IMR-90 (cell line): ENCODE measurements around the gene RALGPS1. TPM values are rescaled to one million over a fixed set of nuclear protein-coding genes. Genes with fewer than 3 reads are reported as not detected.

Experiments used
- ATAC-seq: fragments of 200-7000 bp; cut with Tn5 transposase; 2 replicates; pipeline ENCODE4 v1.9.1; 2020; ENCODE audit warnings: low read depth, mild to moderate bottlenecking, moderate library complexity
- BruUV-seq: library from RNA; stranded (reverse); fragments of 400-500 nt; replicated peaks from 2 replicates; lab custom pipeline; 2021; lab: Mats Ljungman, UMichigan
- CTCF ChIA-PET: fragments of 300-600 bp; formaldehyde crosslinking; extraction: SDS; loops from one replicate; lab custom pipeline; 2021; ENCODE audit warnings: antibody characterized with exemption; lab: Yijun Ruan, JAX
- POLR2A ChIA-PET: fragments of 300-600 bp; sonication (Branson Sonifier 250); formaldehyde crosslinking; loops from one replicate; lab custom pipeline; 2022; ENCODE audit warnings: antibody characterized with exemption; ENCODE audit not compliant: unreplicated experiment; lab: Charles Lee
- DNase-seq: peaks from one replicate; pipeline ENCODE4 v3.0.0; 2013
- H2AFZ ChIP-seq: replicated peaks from 2 replicates; pipeline ENCODE3; 2013; ENCODE audit warnings: low read length, mild to moderate bottlenecking; ENCODE audit not compliant: poor library complexity
- H2AK5ac ChIP-seq: 2 replicates; pipeline ENCODE4 v1.6.1; 2013; ENCODE audit warnings: low read depth, low read length, inconsistent platforms
- H2AK9ac ChIP-seq: replicated peaks from 2 replicates; pipeline ENCODE3; 2013; ENCODE audit warnings: mild to moderate bottlenecking, low read depth, low read length, moderate library complexity; ENCODE audit not compliant: poor library complexity
- H2BK120ac ChIP-seq: 2 replicates; pipeline ENCODE4 v1.6.1; 2013; ENCODE audit warnings: low read depth, low read length, inconsistent platforms
- H2BK15ac ChIP-seq: 3 replicates; pipeline ENCODE4 v1.6.1; 2013; ENCODE audit warnings: low read depth, low read length, inconsistent platforms
- H2BK20ac ChIP-seq: 2 replicates; pipeline ENCODE4 v1.6.1; 2013; ENCODE audit warnings: low read depth, mild to moderate bottlenecking, inconsistent platforms, low read length, moderate library complexity
- H2BK5ac ChIP-seq: 2 replicates; pipeline ENCODE4 v1.6.1; 2013; ENCODE audit warnings: mild to moderate bottlenecking, low read depth, low read length, inconsistent platforms; ENCODE audit not compliant: poor library complexity, severe bottlenecking
- H3K14ac ChIP-seq: replicated peaks from 2 replicates; pipeline ENCODE4 v1.6.1; 2013; ENCODE audit warnings: low read depth, low read length, inconsistent platforms
- H3K18ac ChIP-seq: 2 replicates; pipeline ENCODE4 v1.6.1; 2013; ENCODE audit warnings: low read depth, low read length, control low read depth
- H3K23ac ChIP-seq: 2 replicates; pipeline ENCODE4 v1.6.1; 2013; ENCODE audit warnings: low read depth, low read length, inconsistent platforms
- H3K27ac ChIP-seq: 2 replicates; pipeline ENCODE4 v1.5.1; 2013; ENCODE audit warnings: mild to moderate bottlenecking, control low read depth, low read length; ENCODE audit not compliant: insufficient read depth
- H3K27me3 ChIP-seq: 2 replicates; pipeline ENCODE4 v1.6.1; 2013; ENCODE audit warnings: low read length; ENCODE audit not compliant: control insufficient read depth, insufficient read depth
- H3K36me3 ChIP-seq: 2 replicates; pipeline ENCODE4 v1.6.1; 2013; ENCODE audit warnings: low read length, mixed read lengths; ENCODE audit not compliant: control insufficient read depth, insufficient read depth
- H3K4ac ChIP-seq: 2 replicates; pipeline ENCODE4 v1.6.1; 2013; ENCODE audit warnings: low read depth, low read length, inconsistent platforms
- H3K4me1 ChIP-seq: 2 replicates; pipeline ENCODE4 v1.6.1; 2013; ENCODE audit warnings: low read length, mixed read lengths; ENCODE audit not compliant: control insufficient read depth, insufficient read depth
- H3K4me2 ChIP-seq: 2 replicates; pipeline ENCODE4 v1.6.1; 2013; ENCODE audit warnings: low read depth, mild to moderate bottlenecking, control low read depth, low read length, moderate library complexity
- H3K4me3 ChIP-seq: 2 replicates; pipeline ENCODE4 v1.5.1; 2013; ENCODE audit warnings: low read depth, mild to moderate bottlenecking, control low read depth, low read length, moderate library complexity; ENCODE audit not compliant: insufficient read depth
- H3K56ac ChIP-seq: 2 replicates; pipeline ENCODE4 v1.6.1; 2013; ENCODE audit warnings: low read length, inconsistent platforms; ENCODE audit not compliant: insufficient read depth; ENCODE audit errors: extremely low read depth
- H3K79me1 ChIP-seq, 2 experiments: 2 replicates each; pipeline ENCODE4 v1.6.1; 2013; ENCODE audit warnings: low read length in 2 of 2, inconsistent platforms in 1 of 2, low read depth in 1 of 2
- H3K9ac ChIP-seq: 2 replicates; pipeline ENCODE4 v1.6.1; 2013; ENCODE audit warnings: low read depth, low read length, control low read depth
- H3K9me1 ChIP-seq: 2 replicates; pipeline ENCODE4 v1.6.1; 2013; ENCODE audit warnings: low read length, inconsistent platforms; ENCODE audit not compliant: insufficient read depth
- H3K9me3 ChIP-seq: 2 replicates; pipeline ENCODE4 v1.6.1; 2013; ENCODE audit warnings: low read length; ENCODE audit not compliant: control insufficient read depth, insufficient read depth
- H4K20me1 ChIP-seq: 2 replicates; pipeline ENCODE4 v1.6.1; 2013; ENCODE audit warnings: low read length, inconsistent platforms; ENCODE audit not compliant: insufficient read depth
- H4K5ac ChIP-seq: 2 replicates; pipeline ENCODE4 v1.6.1; 2013; ENCODE audit warnings: mild to moderate bottlenecking, low read depth, low read length, control low read depth
- H4K8ac ChIP-seq, 2 experiments: 2 replicates each; pipeline ENCODE4 v1.6.1; 2013; ENCODE audit warnings: low read depth in 2 of 2, low read length in 2 of 2, control low read depth in 1 of 2, inconsistent platforms in 1 of 2
- H4K91ac ChIP-seq: 2 replicates; pipeline ENCODE4 v1.6.1; 2013; ENCODE audit warnings: low read depth, low read length, inconsistent platforms; ENCODE audit not compliant: insufficient read depth
- BHLHE40 ChIP-seq: fragments of 150-350 bp; IDR thresholded peaks from 2 replicates; pipeline ENCODE4 v1.6.1; 2016; ENCODE audit warnings: mild to moderate bottlenecking, low read depth, low read length
- CEBPB ChIP-seq: IDR thresholded peaks from 2 replicates; pipeline ENCODE4 v1.6.1; 2012; ENCODE audit warnings: low read depth, low read length, improper control_type of control experiment
- CTCF ChIP-seq: conservative IDR thresholded peaks from 2 replicates; pipeline ENCODE4 v1.5.1; 2012; ENCODE audit warnings: mild to moderate bottlenecking, low read depth, low read length, improper control_type of control experiment
- MXI1 ChIP-seq: IDR thresholded peaks from 2 replicates; pipeline ENCODE4 v1.6.1; 2012; ENCODE audit warnings: low read depth, mild to moderate bottlenecking, low read length, moderate library complexity, borderline replicate concordance
- POLR2A ChIP-seq: IDR thresholded peaks from 2 replicates; pipeline ENCODE4 v1.6.1; 2012; ENCODE audit warnings: mild to moderate bottlenecking, low read depth, low read length
- RAD21 ChIP-seq: IDR thresholded peaks from 2 replicates; pipeline ENCODE4 v1.6.1; 2012; ENCODE audit warnings: low read length, improper control_type of control experiment
- RCOR1 ChIP-seq: IDR thresholded peaks from 2 replicates; pipeline ENCODE4 v1.6.1; 2012; ENCODE audit warnings: mild to moderate bottlenecking, low read length, improper control_type of control experiment; ENCODE audit not compliant: insufficient replicate concordance
- WGBS, 2 experiments: methylation state at CpG; one replicate each; pipeline versions ENCODE4 v1.1.5 to v1.1.7; 2013; ENCODE audit warnings: missing lambda C conversion rate in 2 of 2; ENCODE audit not compliant: insufficient read length in 1 of 2; ENCODE audit errors: extremely low coverage in 2 of 2; 5-methylcytosine and 5-hydroxymethylcytosine counted together
- dilution Hi-C: fragments of 300-500 bp; cut with HindIII; formaldehyde crosslinking; loops from one replicate; pipeline ENCODE4 v1.14.3; 2018; ENCODE audit warnings: low sequenced_read_pairs; ENCODE audit not compliant: unreplicated experiment
- in situ Hi-C: fragments of 300-500 bp; cut with MboI; formaldehyde crosslinking; loops from 3 replicates; pipeline ENCODE4 v1.14.3; 2019; ENCODE audit warnings: low sequenced_read_pairs, inconsistent platforms, mixed read lengths
- intact Hi-C: fragments of 100-400 bp; cut with micrococcal nuclease; formaldehyde crosslinking; loops from 2 replicates; pipeline ENCODE4 v1.10.0; 2022
- polyA plus RNA-seq, 3 experiments: library from polyadenylated mRNA; depleted of rRNA; stranded (reverse); fragments of >200 nt; gene quantifications; 2 replicates each; pipeline ENCODE4 v1.2.3, GENCODE V29; 2012; ENCODE audit warnings: low replicate concordance in 1 of 3
- total RNA-seq: library from RNA; depleted of rRNA; stranded (reverse); fragments of >200 nt; gene quantifications from 2 replicates; pipeline ENCODE4 v1.2.3, GENCODE V29; 2012

The RALGPS1 gene
- total and polyA plus RNA-seq, 2 of the 4 experiments (the other 2 are of a cell fraction): 0.90 to 2.8 TPM

GRCh38 chr9:127201731-127202130 is 287.1 kb downstream of the RALGPS1 start:
- no peaks in the 10 kb centered on the region for H3K36me3 ChIP-seq

More at GRCh38 chr9:127201731-127202130, 287.1 kb downstream of the RALGPS1 start:
- 89% methylated on average over 7 of the region's 11 CpGs; no CpG with 5 or more reads in 1 of the 2 experiments for WGBS, 2 experiments
- no TSS peak for BruUV-seq
- no peaks in the 10 kb centered on the region for H3K9me3 ChIP-seq
- no peak overlapping the region for H4K5ac ChIP-seq
- no peak overlapping the region for H3K23ac ChIP-seq
- peaks cover 3% of the 10 kb centered on the region; the same call in 1 of the 2 replicates for H3K9me1 ChIP-seq
- no peak overlapping the region for H2AK5ac ChIP-seq
- no peak for TF ChIP-seq POLR2A
- TF ChIP-seq BHLHE40: no peak
- TF ChIP-seq RCOR1: no peak
- TF ChIP-seq RAD21: no peak
- TF ChIP-seq CTCF: no peak
- no peak for TF ChIP-seq CEBPB
- TF ChIP-seq MXI1: no peak
- no peaks in the 10 kb centered on the region for H3K27me3 ChIP-seq
- intact Hi-C loops (loop anchor here (10.0 kb wide), 1 partner anchor 723 kb away; no protein-coding TSS in a partner anchor), dilution Hi-C loops (no loop called here), in situ Hi-C loops (no loop called here)
- no peak for ATAC-seq
- no peak for DNase-seq
- no peak overlapping the region for H3K18ac ChIP-seq
- no peak overlapping the region for H3K14ac ChIP-seq
- H2BK5ac ChIP-seq: no peak overlapping the region
- CTCF ChIA-PET: interaction anchor here (0.9 kb wide), 1 partner anchor 146 kb away, joined by 4 read pairs; no protein-coding TSS in a partner anchor
- no peak overlapping the region for H2BK120ac ChIP-seq
- H3K4ac ChIP-seq: no peak overlapping the region
- H3K56ac ChIP-seq: no peak overlapping the region
- no peak overlapping the region for H3K4me2 ChIP-seq
- H4K20me1 ChIP-seq: no peaks in the 10 kb centered on the region
- H3K79me1 ChIP-seq: no peaks in the 10 kb centered on the region
- no peak overlapping the region for H2BK20ac ChIP-seq
- no peak overlapping the region for H4K91ac ChIP-seq
- no peak overlapping the region for H3K4me3 ChIP-seq
- H2BK15ac ChIP-seq: no peak overlapping the region
- H3K4me1 ChIP-seq: peaks cover 15% of the 10 kb centered on the region; the same call in 1 of the 2 replicates
- no peak overlapping the region for H2AFZ ChIP-seq
- no peak overlapping the region for H4K8ac ChIP-seq
- no peak overlapping the region for H3K27ac ChIP-seq
- H3K9ac ChIP-seq: no peak overlapping the region
- POLR2A ChIA-PET: no interaction called here
- no peak overlapping the region for H2AK9ac ChIP-seq
